ENCODE results near the gene WNT2B. TPM values are rescaled to one million over a fixed set of nuclear protein-coding genes. Genes with fewer than 3 reads are reported as not detected.

WNT2B gene
- polyA plus RNA-seq, 1 donor (not counting 4 experiments of a cell fraction or from before 2014, with no cell fraction given) = 0.51 TPM

- Histone ChIP-seq H3K27me3 (ENCODE audit: control insufficient read depth, extremely low read depth, insufficient read depth, low read length) (peaks cover 29% of the 10 kb centered on the region), H4K20me1 (ENCODE audit: control insufficient read depth, extremely low read depth, insufficient read depth, low read length) (no peaks in the 10 kb centered on the region), H3K79me2 (ENCODE audit: control insufficient read depth, insufficient read depth, low read length) (no peaks in the 10 kb centered on the region), H3K4me1 (ENCODE audit: control insufficient read depth, extremely low read depth, insufficient read depth, low read length) (peaks cover 12% of the 10 kb centered on the region), H3K9ac (ENCODE audit: control insufficient read depth, extremely low read depth, insufficient read depth, low read length) (no peak overlapping the region), H3K9me3 (ENCODE audit: control insufficient read depth, low read depth, low read length) (no peaks in the 10 kb centered on the region), H3K4me3 (ENCODE audit: control insufficient read depth in 2 of 3, extremely low read depth in 1 of 3, insufficient read depth in 2 of 3, low read depth in 1 of 3, low read length in 3 of 3) (no peak overlapping the region), H3K9me1 (ENCODE audit: control insufficient read depth, extremely low read depth, insufficient read depth, low read length) (no peaks in the 10 kb centered on the region), H3K4me2 (ENCODE audit: control insufficient read depth, extremely low read depth, insufficient read depth, low read depth, low read length) (no peak overlapping the region), H3K36me3 (ENCODE audit: control insufficient read depth in 2 of 2, extremely low read depth in 1 of 2, insufficient read depth in 2 of 2, low read length in 2 of 2) (no peaks in the 10 kb centered on the region), H3K27ac (ENCODE audit: control insufficient read depth, insufficient read depth, low read length) (no peak overlapping the region), H2AFZ (ENCODE audit: control insufficient read depth, low read length) (no peak overlapping the region)
- FAIRE-seq (no peak), DNase-seq (ENCODE audit: low read depth, low spot score) (no peak)
- dilution Hi-C loops (cut with MboI; ENCODE audit: extremely low pct_ligation_motif_present, low sequenced_read_pairs) = no loop called here
- TF ChIP-seq EZH2 (IDR thresholded peaks at IDR 0.05; ENCODE audit: low read length) = no peak
- no peak for TF ChIP-seq CTCF (optimal IDR thresholded peaks at IDR 0.05 in 1 of 3, IDR thresholded peaks at IDR 0.05 in 1 of 3, conservative IDR thresholded peaks at IDR 0.05 in 1 of 3; ENCODE audit: extremely low read depth in 1 of 3, insufficient read depth in 2 of 3, low read length in 3 of 3)
These were observed 1.6 kb downstream of the WNT2B start for GRCh38 chr1:112510340-112510739.

DNA sequence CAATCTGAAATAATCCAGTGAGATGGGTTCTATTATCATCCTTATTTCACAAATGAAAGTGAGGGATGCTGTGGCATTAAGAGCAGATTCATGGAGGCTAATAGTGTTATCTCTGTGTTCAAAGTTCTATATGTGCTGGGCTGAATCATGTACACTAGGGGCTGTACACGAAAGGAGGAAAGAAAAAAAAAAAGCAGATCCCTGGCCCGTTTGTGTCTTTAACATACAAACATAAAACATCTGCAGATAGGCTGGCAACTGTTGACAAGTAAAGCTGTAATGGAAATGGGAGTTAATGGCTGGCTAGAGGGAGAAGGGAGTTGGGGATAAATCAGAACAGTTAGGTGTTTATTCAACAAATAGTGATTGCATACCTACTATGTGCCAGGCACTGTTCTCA lies 3.1 kb downstream of the WNT2B start:
- Histone ChIP-seq H3K9ac (ENCODE audit: control insufficient read depth, extremely low read depth, insufficient read depth, low read length) (no peak overlapping the region), H3K27ac (ENCODE audit: control insufficient read depth, insufficient read depth, low read length) (no peak overlapping the region), H2AFZ (ENCODE audit: control insufficient read depth, low read length) (no peak overlapping the region), H4K20me1 (ENCODE audit: control insufficient read depth, extremely low read depth, insufficient read depth, low read length) (no peaks in the 10 kb centered on the region), H3K4me1 (ENCODE audit: control insufficient read depth, extremely low read depth, insufficient read depth, low read length) (peaks cover 18% of the 10 kb centered on the region), H3K9me1 (ENCODE audit: control insufficient read depth, extremely low read depth, insufficient read depth, low read length) (peaks cover 2% of the 10 kb centered on the region), H3K27me3 (ENCODE audit: control insufficient read depth, extremely low read depth, insufficient read depth, low read length) (peaks cover 29% of the 10 kb centered on the region), H3K4me3 (ENCODE audit: control insufficient read depth in 2 of 3, extremely low read depth in 1 of 3, insufficient read depth in 2 of 3, low read depth in 1 of 3, low read length in 3 of 3) (no peak overlapping the region), H3K9me3 (ENCODE audit: control insufficient read depth, low read depth, low read length) (no peaks in the 10 kb centered on the region), H3K4me2 (ENCODE audit: control insufficient read depth, extremely low read depth, insufficient read depth, low read depth, low read length) (no peak overlapping the region), H3K79me2 (ENCODE audit: control insufficient read depth, insufficient read depth, low read length) (no peaks in the 10 kb centered on the region), H3K36me3 (ENCODE audit: control insufficient read depth in 2 of 2, extremely low read depth in 1 of 2, insufficient read depth in 2 of 2, low read length in 2 of 2) (no peaks in the 10 kb centered on the region)
- TF ChIP-seq EZH2 (IDR thresholded peaks at IDR 0.05; ENCODE audit: low read length) (no peak), CTCF (optimal IDR thresholded peaks at IDR 0.05 in 1 of 3, IDR thresholded peaks at IDR 0.05 in 1 of 3, conservative IDR thresholded peaks at IDR 0.05 in 1 of 3; ENCODE audit: extremely low read depth in 1 of 3, insufficient read depth in 2 of 3, low read length in 3 of 3) (no peak)
- DNase-seq (ENCODE audit: low read depth, low spot score) (no peak), FAIRE-seq (peak; percentile 39)
- dilution Hi-C loops (cut with MboI; ENCODE audit: extremely low pct_ligation_motif_present, low sequenced_read_pairs) = no loop called here

Measured in keratinocyte (primary cell).